Measurements from ENCODE around the gene FBXW7.

FBXW7 gene

GRCh38 chr4:152525878-152526277, 10.0 kb downstream of the FBXW7 start:
- no peaks in the 10 kb centered on the region for H3K4me1 ChIP-seq (ENCODE audit: insufficient read depth, low read length)
- no peaks in the 10 kb centered on the region for H3K36me3 ChIP-seq (ENCODE audit: insufficient read depth, low read length)
- no peak overlapping the region for H3K27ac ChIP-seq (ENCODE audit: low read depth, low read length)
- H3K9me3 ChIP-seq (ENCODE audit: low read length) = no peaks in the 10 kb centered on the region
- no peak overlapping the region for H3K9ac ChIP-seq (ENCODE audit: low read length)
- H3K4me3 ChIP-seq (ENCODE audit: low read depth in 1 of 2, low read length in 2 of 2) = no peak overlapping the region
- H3K27me3 ChIP-seq (ENCODE audit: control insufficient read depth in 1 of 2, insufficient read depth in 2 of 2, low read length in 2 of 2) = no peaks in the 10 kb centered on the region

DNA sequence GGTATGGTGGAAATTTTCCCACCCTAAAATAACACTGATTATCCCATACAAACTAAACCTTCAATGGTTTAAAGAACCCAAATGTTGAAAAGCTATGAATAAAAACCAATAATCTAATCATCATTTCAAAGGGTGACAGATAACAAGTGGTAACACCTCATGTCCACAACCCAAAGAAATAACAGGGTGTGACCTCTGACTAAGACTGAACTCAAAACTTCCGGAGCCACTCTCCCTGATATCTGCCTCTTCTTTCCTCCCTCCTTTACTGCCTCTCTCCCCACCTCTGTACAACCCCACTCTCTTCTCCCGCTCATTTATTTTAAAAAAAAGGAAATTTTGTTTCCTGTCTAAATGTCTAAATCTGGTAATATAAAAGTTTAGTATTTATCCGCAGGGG, 11.5 kb downstream of the FBXW7 start:
- H3K4me1 ChIP-seq (ENCODE audit: insufficient read depth, low read length) = no peaks in the 10 kb centered on the region
- no peaks in the 10 kb centered on the region for H3K9me3 ChIP-seq (ENCODE audit: low read length)
- H3K36me3 ChIP-seq (ENCODE audit: insufficient read depth, low read length) = no peaks in the 10 kb centered on the region
- H3K27me3 ChIP-seq (ENCODE audit: control insufficient read depth in 1 of 2, insufficient read depth in 2 of 2, low read length in 2 of 2) = no peaks in the 10 kb centered on the region
- H3K9ac ChIP-seq (ENCODE audit: low read length) = no peak overlapping the region
- no peak overlapping the region for H3K4me3 ChIP-seq (ENCODE audit: low read depth in 1 of 2, low read length in 2 of 2)
- no peak overlapping the region for H3K27ac ChIP-seq (ENCODE audit: low read depth, low read length)

DNA sequence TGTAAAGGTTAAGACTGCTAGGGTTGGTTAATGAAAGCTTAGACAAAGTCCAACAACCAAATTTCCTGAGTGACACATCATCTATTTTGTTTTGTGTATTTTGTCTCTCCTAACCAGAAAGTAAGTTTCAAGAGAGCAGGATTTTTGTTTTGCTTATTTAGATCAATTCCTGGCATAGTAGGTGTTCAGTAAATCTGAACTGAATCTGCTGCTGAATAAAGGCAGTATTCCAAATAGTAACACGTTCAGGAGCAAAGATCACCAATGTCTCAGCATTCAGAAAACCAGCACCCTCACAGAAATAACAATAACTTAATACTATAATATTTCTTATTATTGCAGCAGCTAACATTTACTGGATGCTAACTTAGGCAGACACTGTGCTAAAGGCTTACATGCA, 12.2 kb downstream of the FBXW7 start:
- Histone ChIP-seq H3K27ac (ENCODE audit: low read depth, low read length) (no peak overlapping the region), H3K4me3 (ENCODE audit: low read depth in 1 of 2, low read length in 2 of 2) (no peak overlapping the region), H3K4me1 (ENCODE audit: insufficient read depth, low read length) (no peaks in the 10 kb centered on the region), H3K9ac (ENCODE audit: low read length) (no peak overlapping the region), H3K9me3 (ENCODE audit: low read length) (no peaks in the 10 kb centered on the region), H3K36me3 (ENCODE audit: insufficient read depth, low read length) (no peaks in the 10 kb centered on the region), H3K27me3 (ENCODE audit: control insufficient read depth in 1 of 2, insufficient read depth in 2 of 2, low read length in 2 of 2) (no peaks in the 10 kb centered on the region)

DNA sequence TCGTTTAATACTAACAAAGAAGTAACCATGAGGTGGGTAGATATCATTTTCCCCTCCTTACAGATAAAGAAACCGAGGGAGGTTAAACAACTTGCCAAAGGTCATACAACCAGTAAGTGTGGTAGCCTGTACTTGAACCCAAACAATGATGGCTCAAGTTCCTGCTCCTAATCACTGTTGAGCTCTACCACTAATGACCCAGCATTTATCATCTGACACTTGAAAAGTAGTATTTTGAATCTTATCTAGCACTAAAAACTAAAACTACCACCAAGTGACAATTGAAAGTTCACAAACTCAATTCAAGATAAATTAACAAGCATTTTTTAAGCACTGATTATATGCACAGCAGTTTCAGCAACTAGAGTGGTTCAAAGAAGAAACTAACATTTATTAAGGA, 13.1 kb downstream of the FBXW7 start:
- H3K27ac ChIP-seq (ENCODE audit: low read depth, low read length) = no peak overlapping the region
- no peaks in the 10 kb centered on the region for H3K9me3 ChIP-seq (ENCODE audit: low read length)
- H3K36me3 ChIP-seq (ENCODE audit: insufficient read depth, low read length) = no peaks in the 10 kb centered on the region
- no peaks in the 10 kb centered on the region for H3K27me3 ChIP-seq (ENCODE audit: control insufficient read depth in 1 of 2, insufficient read depth in 2 of 2, low read length in 2 of 2)
- no peaks in the 10 kb centered on the region for H3K4me1 ChIP-seq (ENCODE audit: insufficient read depth, low read length)
- H3K4me3 ChIP-seq (ENCODE audit: low read depth in 1 of 2, low read length in 2 of 2) = no peak overlapping the region
- H3K9ac ChIP-seq (ENCODE audit: low read length) = no peak overlapping the region

- H3K9ac ChIP-seq (ENCODE audit: low read length) = no peak overlapping the region
- no peaks in the 10 kb centered on the region for H3K9me3 ChIP-seq (ENCODE audit: low read length)
- no peak overlapping the region for H3K27ac ChIP-seq (ENCODE audit: low read depth, low read length)
- no peaks in the 10 kb centered on the region for H3K36me3 ChIP-seq (ENCODE audit: insufficient read depth, low read length)
- no peak overlapping the region for H3K4me3 ChIP-seq (ENCODE audit: low read depth in 1 of 2, low read length in 2 of 2)
- H3K4me1 ChIP-seq (ENCODE audit: insufficient read depth, low read length) = no peaks in the 10 kb centered on the region
- H3K27me3 ChIP-seq (ENCODE audit: control insufficient read depth in 1 of 2, insufficient read depth in 2 of 2, low read length in 2 of 2) = no peaks in the 10 kb centered on the region
These were observed 13.6 kb downstream of the FBXW7 start for GRCh38 chr4:152522245-152522644.

GRCh38 chr4:152516156-152516555, 19.7 kb downstream of the FBXW7 start:
- Histone ChIP-seq H3K9ac (ENCODE audit: low read length) (no peak overlapping the region), H3K4me1 (ENCODE audit: insufficient read depth, low read length) (no peaks in the 10 kb centered on the region), H3K9me3 (ENCODE audit: low read length) (no peaks in the 10 kb centered on the region), H3K4me3 (ENCODE audit: low read depth in 1 of 2, low read length in 2 of 2) (no peak overlapping the region), H3K27ac (ENCODE audit: low read depth, low read length) (no peak overlapping the region), H3K36me3 (ENCODE audit: insufficient read depth, low read length) (no peaks in the 10 kb centered on the region), H3K27me3 (ENCODE audit: control insufficient read depth in 1 of 2, insufficient read depth in 2 of 2, low read length in 2 of 2) (no peaks in the 10 kb centered on the region)

DNA sequence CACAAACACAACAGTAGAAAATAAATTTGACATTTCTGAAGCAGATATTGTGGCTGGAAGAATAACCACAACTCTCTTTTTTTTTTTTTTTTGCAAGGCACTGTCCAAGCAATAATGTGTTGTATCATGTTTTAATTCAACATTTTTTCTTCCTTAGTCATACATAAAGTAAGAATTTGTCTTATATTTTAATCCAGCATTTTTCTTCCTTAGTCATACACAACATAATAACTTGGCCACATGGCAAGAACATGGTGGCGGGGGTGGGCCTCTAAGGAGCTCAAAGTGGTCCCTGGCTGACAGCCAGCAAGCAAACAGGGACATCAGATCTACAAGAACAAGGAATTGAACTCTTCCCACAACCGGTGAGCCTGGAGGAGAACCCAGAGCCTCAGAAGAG, 20.2 kb downstream of the FBXW7 start:
- H3K9ac ChIP-seq (ENCODE audit: low read length) = no peak overlapping the region
- no peak overlapping the region for H3K27ac ChIP-seq (ENCODE audit: low read depth, low read length)
- no peaks in the 10 kb centered on the region for H3K36me3 ChIP-seq (ENCODE audit: insufficient read depth, low read length)
- H3K4me1 ChIP-seq (ENCODE audit: insufficient read depth, low read length) = no peaks in the 10 kb centered on the region
- H3K4me3 ChIP-seq (ENCODE audit: low read depth in 1 of 2, low read length in 2 of 2) = no peak overlapping the region
- H3K9me3 ChIP-seq (ENCODE audit: low read length) = no peaks in the 10 kb centered on the region
- no peaks in the 10 kb centered on the region for H3K27me3 ChIP-seq (ENCODE audit: control insufficient read depth in 1 of 2, insufficient read depth in 2 of 2, low read length in 2 of 2)

- Histone ChIP-seq H3K9ac (ENCODE audit: low read length) (no peak overlapping the region), H3K36me3 (ENCODE audit: insufficient read depth, low read length) (no peaks in the 10 kb centered on the region), H3K4me3 (ENCODE audit: low read depth in 1 of 2, low read length in 2 of 2) (no peak overlapping the region), H3K9me3 (ENCODE audit: low read length) (no peaks in the 10 kb centered on the region), H3K4me1 (ENCODE audit: insufficient read depth, low read length) (no peaks in the 10 kb centered on the region), H3K27ac (ENCODE audit: low read depth, low read length) (no peak overlapping the region), H3K27me3 (ENCODE audit: control insufficient read depth in 1 of 2, insufficient read depth in 2 of 2, low read length in 2 of 2) (no peaks in the 10 kb centered on the region)
These were observed 21.5 kb downstream of the FBXW7 start for GRCh38 chr4:152514356-152514755.

DNA sequence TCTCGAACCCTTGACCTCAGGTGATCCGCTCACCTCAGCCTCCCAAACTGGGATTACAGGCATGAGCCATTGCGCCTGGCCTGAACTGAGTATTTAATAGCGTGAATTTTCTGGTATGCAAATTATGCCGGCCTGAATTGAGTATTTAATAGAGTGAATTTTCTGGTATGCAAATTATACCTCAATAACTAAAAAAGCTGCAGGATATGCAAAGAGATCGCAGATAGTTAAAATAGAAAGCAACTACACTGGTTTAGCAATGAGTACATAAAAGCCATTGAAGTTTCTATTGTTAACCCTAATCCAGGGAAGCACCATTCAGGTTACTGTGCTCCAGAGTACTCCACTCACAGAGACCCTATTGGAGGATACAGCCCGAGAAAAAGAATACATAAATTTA, 22.8 kb downstream of the FBXW7 start:
- H3K27me3 ChIP-seq (ENCODE audit: control insufficient read depth in 1 of 2, insufficient read depth in 2 of 2, low read length in 2 of 2) = no peaks in the 10 kb centered on the region
- no peaks in the 10 kb centered on the region for H3K4me1 ChIP-seq (ENCODE audit: insufficient read depth, low read length)
- no peaks in the 10 kb centered on the region for H3K9me3 ChIP-seq (ENCODE audit: low read length)
- H3K27ac ChIP-seq (ENCODE audit: low read depth, low read length) = no peak overlapping the region
- no peaks in the 10 kb centered on the region for H3K36me3 ChIP-seq (ENCODE audit: insufficient read depth, low read length)
- no peak overlapping the region for H3K4me3 ChIP-seq (ENCODE audit: low read depth in 1 of 2, low read length in 2 of 2)
- H3K9ac ChIP-seq (ENCODE audit: low read length) = no peak overlapping the region

DNA sequence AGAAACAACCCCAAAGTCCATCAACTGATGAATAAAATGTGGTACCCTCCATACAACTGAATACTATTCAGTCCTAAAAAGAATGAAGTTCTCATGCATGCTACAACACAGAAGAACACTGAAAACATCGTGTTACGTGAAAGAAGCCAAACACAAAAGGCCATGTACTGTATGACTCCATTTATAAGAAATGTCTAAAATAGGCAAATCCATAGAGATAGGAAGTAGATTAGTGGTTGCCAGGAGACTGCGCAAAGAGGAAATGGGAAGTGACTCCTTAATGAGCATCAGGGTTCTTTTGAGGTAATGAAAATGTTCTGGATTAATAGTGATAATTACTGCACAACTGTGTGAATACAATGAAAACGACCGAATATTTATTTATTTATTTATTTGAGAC, 23.4 kb downstream of the FBXW7 start:
- Histone ChIP-seq H3K9me3 (ENCODE audit: low read length) (no peaks in the 10 kb centered on the region), H3K4me3 (ENCODE audit: low read depth in 1 of 2, low read length in 2 of 2) (no peak overlapping the region), H3K36me3 (ENCODE audit: insufficient read depth, low read length) (no peaks in the 10 kb centered on the region), H3K9ac (ENCODE audit: low read length) (no peak overlapping the region), H3K27ac (ENCODE audit: low read depth, low read length) (no peak overlapping the region), H3K4me1 (ENCODE audit: insufficient read depth, low read length) (no peaks in the 10 kb centered on the region), H3K27me3 (ENCODE audit: control insufficient read depth in 1 of 2, insufficient read depth in 2 of 2, low read length in 2 of 2) (no peaks in the 10 kb centered on the region)

DNA sequence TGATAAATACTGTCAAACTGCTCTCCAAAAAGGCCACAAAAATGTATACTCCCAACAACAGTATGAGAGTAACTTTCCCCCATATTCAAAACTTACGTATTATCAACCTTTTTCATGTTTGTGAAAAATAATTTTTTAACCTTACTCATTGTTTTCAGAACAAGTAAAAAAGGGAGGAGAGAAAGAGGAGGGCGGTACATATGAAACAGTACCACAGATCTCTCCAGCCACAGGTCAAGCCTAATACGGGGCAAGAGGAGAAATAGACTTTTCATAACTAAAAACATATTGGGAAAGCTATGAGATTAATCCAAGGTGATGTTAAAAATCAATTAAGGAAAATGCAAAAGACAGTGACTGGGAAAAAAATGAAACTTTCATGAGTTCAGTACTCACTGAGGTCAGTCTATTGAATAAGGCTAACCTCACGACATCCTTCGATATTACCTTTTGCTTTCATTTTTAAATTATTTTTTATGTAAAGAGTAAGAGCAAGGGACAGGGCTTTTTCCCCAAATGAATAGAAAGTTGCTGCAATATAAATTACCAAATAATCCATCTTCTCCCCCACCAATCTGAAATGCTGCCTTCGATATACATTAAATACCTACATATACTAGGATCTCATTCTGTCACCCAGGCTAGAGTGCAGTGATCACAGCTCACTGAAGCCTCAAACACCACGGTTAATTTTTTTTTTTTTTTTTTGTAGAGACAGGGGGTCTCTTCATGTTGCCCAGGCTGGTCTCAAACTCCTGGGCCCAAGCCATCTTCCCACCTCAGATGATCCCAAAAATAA, 25.3 kb downstream of the FBXW7 start:
- Histone ChIP-seq H3K4me3 (ENCODE audit: low read depth in 1 of 2, low read length in 2 of 2) (no peak overlapping the region), H3K4me1 (ENCODE audit: insufficient read depth, low read length) (no peaks in the 10 kb centered on the region), H3K27ac (ENCODE audit: low read depth, low read length) (no peak overlapping the region)

GRCh38 chr4:152509595-152510225, 26.2 kb downstream of the FBXW7 start:
- no peaks in the 10 kb centered on the region for H3K9me3 ChIP-seq (ENCODE audit: low read length)
- H3K27ac ChIP-seq (ENCODE audit: low read depth, low read length) = no peak overlapping the region
- no peaks in the 10 kb centered on the region for H3K27me3 ChIP-seq (ENCODE audit: control insufficient read depth in 1 of 2, insufficient read depth in 2 of 2, low read length in 2 of 2)
- H3K4me1 ChIP-seq (ENCODE audit: insufficient read depth, low read length) = no peaks in the 10 kb centered on the region
- H3K4me3 ChIP-seq (ENCODE audit: low read depth in 1 of 2, low read length in 2 of 2) = no peak overlapping the region
- H3K36me3 ChIP-seq (ENCODE audit: insufficient read depth, low read length) = no peaks in the 10 kb centered on the region
- H3K9ac ChIP-seq (ENCODE audit: low read length) = no peak overlapping the region

More for the DNA sequence above, 25.3 kb downstream of the FBXW7 start:
- no peak overlapping the region for H3K9ac ChIP-seq (ENCODE audit: low read length)
- H3K36me3 ChIP-seq (ENCODE audit: insufficient read depth, low read length) = no peaks in the 10 kb centered on the region
- H3K27me3 ChIP-seq (ENCODE audit: control insufficient read depth in 1 of 2, insufficient read depth in 2 of 2, low read length in 2 of 2) = no peaks in the 10 kb centered on the region
- no peaks in the 10 kb centered on the region for H3K9me3 ChIP-seq (ENCODE audit: low read length)
